GM19035 (cell line): Measurements from ENCODE around the gene RAB39B.
"Not testable (repeated sequence)": the region's sequence is repeated elsewhere in the genome, so short reads cannot be mapped to it uniquely, and the experiment has no call there.

Source experiments
- ATAC-seq: cut with Tn5 transposase; IDR thresholded peaks from one replicate; pipeline ENCODE4 v1.9.1; 2021; ENCODE audit not compliant: unreplicated experiment

RAB39B gene, protein sequence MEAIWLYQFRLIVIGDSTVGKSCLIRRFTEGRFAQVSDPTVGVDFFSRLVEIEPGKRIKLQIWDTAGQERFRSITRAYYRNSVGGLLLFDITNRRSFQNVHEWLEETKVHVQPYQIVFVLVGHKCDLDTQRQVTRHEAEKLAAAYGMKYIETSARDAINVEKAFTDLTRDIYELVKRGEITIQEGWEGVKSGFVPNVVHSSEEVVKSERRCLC

DNA sequence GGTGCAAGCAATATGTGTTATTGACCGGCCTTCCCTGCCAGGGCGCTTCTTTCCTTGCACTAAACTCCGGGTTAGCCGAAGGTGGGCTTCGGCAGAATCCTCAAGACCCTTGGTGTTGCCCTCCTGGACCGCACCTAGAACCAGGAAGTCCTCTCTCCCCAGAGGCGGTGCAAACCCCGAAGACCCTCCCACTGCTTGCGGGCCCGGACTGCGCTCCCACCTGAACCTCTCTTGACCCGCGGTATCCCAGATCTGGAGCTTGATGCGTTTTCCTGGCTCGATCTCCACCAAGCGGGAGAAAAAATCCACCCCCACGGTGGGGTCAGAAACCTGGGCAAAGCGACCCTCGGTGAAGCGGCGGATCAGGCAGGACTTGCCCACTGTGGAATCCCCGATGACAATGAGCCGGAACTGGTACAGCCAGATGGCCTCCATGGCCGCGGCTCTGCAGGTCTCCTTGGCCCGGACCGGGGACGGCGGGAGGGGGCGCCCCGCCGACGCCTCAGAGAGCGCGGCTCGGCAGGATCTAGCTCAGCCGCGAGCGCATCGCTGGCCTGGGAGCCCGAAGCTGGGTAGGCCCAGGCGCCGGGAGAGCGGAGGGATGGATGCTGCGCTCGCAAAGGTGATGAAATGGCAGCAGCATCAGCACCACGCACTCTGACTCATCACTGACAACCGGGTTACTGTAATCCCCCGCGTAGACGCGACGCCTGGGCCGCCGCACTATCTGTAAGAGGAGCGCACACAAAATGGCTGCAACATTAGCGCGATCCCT, at the start of gene RAB39B:
Gene RAB39B (minus strand): TSS at position 638 of the 775 bp plus-strand sequence. CDS start 203 bp downstream, at position 435.
- peak; percentile 94 for ATAC-seq

DNA sequence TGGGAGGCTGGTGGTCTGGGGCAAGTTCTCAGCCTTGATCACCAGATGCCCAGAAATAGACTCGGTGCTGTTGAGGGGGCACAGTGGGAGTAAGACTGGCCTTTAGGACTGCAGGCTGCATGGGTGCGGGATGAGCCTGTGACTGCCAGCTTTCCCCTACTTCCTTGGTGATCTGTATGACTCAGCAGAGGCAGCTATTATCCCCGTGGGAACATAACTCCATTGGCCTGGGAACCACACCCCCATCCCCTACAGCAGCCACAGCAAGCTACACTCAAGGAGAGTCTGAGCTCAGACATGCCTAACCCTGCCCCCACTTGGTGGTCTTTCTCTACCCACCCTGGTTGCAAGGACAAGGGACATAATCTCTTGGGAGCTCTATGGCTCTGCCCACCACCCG, 49.5 kb upstream of the RAB39B start:
- ATAC-seq: no peak

DNA sequence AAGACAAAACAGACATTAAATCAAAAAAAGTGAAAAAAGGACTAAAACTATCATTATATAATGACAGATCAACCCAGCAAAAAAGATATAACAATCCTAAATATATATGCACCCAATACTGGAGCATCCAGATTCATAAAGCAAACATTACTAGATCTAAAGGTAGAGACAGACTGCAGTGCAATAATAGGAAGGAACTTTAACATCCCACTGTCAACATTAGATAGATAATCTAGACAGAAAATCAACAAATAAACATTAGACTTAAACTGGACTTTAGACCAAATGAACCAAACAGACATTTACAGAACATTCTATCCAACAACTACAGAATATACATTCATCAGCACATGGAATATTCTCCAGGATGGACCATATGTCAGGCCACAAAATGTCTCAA, 29.5 kb upstream of the RAB39B start:
- no peak for ATAC-seq

DNA sequence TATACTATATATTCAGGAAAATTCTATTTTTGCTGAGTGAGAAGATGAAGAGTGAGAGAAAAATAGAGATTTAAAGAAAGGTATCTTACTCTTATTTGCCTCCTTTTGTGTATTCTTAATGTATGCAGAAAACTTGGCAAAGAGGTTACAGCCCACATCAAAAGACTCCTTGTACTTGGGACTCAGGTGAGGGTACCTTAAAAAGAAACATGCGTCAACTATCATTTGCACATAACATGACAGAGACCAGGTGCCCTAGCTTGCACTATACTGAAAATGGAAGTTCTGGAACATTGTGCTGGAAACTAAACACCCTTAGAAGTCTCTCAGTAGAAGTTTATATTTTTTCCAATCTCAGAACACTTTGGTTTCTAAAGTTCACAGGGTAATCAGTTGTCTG, 15.6 kb upstream of the RAB39B start:
- ATAC-seq: no peak

DNA sequence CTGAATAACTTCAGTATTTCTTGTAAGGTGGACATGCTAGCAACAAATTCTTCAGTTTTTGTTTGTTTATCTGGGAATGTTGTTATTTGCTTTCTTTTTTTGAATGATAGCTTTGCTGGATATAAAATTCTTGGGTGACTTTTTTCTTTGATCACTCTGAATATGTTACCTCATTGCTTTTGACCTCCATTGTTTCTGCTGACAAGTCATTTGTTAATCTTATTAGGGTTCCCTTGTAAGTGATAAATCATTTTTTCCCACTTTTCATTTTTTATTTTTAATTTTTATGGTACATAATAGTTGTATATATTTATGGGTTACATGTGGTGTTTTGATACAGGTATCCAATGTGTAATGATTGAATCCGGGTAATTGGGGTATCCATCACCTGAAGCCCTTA, 6.7 kb upstream of the RAB39B start:
- no peak for ATAC-seq

DNA sequence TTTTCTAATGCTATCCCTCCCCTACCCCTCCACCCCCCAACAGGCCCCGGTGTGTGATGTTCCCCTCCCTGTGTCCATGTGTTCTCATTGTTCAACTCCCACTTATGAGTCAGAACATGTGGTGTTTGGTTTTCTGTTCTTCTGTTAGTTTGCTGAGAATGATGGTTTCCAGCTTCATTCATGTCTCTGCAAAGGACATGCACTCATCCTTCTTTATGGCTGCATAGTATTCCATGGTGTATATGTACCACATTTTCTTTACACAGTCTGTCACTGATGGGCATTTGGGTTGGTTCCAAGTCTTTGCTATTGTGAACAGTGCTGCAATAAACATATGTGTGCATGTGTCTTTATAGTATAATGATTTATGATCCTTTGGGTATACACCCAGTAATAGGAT, 3.7 kb upstream of the RAB39B start:
- ATAC-seq: not testable (repeated sequence)

DNA sequence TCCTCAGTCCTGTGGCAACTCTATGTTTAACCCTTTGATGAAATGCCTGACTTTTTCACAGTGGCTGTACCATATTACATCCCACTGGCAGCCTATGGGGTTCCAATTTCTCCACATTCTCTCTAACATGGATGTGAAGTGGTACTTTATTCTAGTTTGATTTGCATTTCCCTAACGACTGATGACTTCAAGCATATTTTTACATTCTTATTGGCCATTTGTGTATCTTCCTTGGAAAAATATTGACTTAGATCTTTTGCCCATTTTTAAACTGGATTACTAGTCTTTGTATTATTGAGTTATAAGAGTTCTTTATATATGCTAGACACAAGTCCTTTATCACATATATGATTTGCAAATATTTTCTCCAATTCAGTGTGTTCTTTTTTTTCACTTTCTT, 2.1 kb upstream of the RAB39B start:
- no peak for ATAC-seq

DNA sequence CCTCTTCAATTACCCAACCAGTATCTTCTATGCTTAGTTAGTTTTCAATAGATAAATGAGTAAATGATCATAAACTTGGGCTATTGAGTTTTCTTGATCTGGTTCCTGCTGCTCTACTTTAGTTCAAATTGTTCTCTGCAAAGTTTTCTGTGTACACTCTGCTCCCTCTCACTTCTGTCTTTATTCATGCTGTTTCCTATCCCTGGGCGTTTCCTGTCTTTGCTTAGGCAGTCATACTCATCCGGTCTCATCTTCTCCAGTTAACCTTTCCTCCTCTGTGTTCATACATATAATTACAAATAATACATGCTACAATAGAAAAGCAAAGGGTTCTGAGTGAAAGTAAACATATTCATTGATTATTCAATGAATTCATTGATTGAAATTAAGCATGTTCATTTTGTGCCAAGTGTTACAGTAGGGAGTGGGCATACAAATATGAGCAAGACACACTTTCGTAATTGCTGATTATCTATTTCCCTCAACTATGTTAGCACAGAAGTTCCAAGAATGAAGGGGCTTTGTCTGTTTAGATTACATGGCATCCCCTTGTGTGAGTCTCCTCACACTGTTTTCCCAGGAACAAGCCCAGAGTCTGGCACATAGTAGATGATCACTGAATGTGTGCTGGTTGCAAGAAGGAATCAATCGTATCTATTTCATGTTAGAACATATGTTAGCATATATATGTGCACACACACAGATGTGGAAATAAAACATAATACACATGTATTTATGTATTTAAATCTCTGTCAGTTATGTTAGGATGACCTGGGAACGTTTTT, 1.1 kb downstream of the RAB39B start:
- ATAC-seq: peak; percentile 11

DNA sequence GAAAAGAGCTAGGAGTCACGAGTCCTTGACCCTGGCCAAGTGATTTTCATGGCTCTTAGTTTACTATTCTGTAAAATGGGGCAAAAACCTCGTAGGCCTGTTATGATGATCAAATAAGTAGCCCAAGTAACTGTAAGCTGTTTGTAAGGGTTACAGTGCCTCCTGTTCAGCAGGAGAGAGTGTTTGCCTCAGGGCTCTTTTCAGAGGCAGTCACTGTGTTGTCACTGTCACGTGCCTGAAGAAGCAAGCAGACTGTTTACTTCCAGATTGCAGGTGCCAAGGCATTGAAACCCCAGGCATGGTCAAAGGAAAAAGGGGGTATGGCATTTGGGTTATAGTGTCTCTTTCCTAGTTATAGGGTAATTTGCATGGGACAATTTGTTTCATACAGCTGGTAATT, 4.5 kb downstream of the RAB39B start:
- no peak for ATAC-seq

DNA sequence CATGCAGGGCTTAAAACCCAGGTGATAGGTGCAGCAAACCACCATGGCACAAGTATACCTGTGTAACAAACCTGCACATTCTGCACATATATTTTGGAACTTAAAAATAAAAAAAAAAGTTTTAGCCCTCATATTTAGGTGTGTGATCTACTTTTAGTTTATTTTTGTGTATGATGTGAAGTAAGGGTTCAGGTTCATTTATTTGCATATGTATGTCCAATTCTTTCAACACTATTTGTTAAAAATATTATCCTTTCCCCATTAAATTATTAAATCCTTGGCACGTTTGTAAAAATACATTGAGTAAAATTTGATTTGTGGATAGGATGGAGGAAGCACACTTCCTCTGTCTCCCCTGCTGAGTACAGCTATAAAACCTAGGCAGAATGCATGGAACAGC, 12.9 kb downstream of the RAB39B start:
- ATAC-seq: no peak

DNA sequence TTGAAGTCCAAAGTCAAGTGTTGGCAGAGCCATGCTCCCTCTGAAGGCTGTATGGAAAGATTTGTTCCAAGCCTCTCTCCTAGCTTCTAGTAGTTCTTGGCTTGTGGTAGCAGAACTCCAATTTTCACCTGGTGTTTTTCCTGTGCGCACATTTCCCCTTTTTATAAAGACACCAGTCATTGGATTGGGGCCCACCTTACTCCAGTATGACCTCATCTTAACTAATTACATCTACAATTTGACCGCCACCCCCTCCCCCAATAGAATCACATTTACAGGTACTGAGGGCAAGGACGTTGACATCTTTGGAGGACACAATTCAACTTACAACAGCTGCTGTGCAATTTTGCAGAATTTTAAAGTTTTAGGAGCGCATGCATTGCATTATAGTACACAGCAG, 16.8 kb downstream of the RAB39B start:
- ATAC-seq: no peak

DNA sequence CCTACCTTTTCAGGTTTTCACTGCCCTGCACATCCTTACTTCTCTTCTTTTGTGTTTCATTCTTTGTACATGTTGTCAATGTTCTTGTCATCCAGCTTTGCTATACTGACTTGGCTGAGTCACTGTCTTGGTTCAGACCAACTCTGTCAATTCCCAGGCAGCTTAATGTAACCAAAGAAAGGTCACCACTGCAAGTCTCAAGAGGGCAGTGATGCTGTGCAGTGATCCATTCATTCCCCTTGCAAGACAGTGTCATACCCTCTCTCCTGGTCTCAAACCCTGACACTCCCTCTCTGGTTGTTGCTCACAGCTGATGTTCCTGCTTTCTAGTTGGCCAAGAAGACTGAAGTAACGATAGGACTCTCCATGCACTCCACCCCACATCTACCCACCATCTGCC, 17.5 kb downstream of the RAB39B start:
- no peak for ATAC-seq

DNA sequence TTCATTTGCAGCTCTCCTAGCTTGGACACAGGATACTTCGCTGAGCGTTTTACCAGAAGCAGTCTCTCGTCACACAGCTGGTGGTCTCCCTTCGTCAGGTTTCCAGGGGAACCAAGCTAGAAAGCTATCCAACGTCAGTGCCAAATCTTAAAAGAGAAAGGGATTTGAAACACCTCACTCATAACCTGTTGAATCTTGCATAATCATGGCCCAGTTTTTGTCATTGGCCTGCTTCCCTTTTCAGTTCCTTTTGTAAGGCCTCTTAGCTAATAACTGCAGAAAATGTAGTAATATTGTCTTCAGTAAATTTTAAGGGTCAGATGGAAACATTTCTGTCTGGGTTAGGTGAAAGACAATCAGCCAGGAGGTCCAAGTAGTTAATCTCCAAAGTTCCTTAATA, 22.0 kb downstream of the RAB39B start:
- no peak for ATAC-seq

DNA sequence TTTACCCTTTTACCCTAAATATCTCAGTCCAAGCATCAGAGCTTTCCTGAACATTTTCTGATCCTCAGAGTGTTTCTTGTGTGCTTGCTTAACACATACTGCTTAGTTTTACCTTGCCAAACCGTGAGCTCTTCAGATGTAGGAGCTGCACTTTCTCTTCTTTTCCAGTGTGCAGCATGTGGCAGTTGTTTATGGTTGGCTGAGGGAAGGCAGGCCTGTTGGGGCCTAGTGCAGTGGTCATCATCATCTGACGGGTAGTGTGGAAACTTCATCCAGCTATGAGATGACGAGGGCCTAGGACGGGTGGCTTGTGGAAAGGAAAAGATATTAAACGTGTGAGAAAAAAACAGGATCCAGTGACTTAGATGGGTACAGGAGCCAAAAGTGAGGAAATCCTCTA, 26.6 kb downstream of the RAB39B start:
- no peak for ATAC-seq

DNA sequence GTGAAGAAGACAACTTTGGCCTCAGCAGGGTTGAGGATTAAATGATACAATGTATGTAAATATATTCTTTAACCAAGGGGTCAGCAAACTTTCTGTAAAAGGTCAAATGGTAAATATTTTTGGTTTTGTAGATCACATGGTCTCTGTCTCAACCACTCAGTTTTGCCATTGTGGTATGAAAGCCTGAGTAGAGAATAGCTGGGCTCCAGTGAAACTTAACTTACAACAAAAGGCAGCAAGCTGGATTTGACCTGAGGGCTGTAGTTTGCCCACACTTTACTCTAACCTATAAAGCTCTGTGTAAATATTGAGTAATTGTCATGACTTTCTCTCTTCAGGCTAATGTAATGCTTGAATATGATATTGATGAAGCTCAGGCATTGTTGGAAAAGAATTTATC, 28.4 kb downstream of the RAB39B start:
- ATAC-seq: no peak

DNA sequence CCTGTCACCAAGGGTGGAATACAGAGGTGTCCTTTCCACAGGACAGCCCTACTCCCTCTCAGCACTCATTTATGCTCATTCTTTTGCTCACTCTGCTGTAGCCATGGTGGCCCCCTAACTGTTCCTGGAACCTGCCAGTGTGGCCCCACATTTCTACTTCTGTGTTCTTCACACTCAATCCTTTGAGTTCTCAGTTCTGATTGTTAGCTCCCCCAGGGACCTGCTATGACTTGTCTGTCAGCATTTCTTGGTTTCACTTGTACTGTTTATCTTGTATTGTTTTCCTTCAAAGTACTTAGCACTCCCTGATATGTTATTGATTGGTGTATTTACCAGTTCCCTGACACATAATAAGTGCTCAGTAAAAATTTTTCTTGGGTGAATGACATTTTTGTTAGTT, 33.1 kb downstream of the RAB39B start:
- ATAC-seq: peak; percentile 84

DNA sequence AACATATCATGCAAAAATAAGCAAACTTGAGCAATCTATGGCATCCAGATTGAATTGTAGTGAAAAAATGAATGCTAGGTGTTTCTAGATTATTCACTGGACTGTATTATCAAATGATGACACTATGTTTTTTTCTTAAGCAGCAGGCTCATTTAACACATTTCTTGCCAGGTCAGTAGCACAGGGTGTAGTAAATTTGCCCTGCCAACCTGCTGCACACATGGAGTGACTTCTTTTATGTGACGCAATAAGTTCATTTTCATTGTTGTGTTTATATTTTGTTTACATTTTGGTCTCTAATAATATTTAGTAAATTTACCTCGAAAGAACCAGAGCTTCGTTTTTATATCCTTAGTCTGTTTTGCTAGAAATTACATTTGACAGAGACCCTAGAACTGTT, 38.5 kb downstream of the RAB39B start:
- ATAC-seq: no peak

DNA sequence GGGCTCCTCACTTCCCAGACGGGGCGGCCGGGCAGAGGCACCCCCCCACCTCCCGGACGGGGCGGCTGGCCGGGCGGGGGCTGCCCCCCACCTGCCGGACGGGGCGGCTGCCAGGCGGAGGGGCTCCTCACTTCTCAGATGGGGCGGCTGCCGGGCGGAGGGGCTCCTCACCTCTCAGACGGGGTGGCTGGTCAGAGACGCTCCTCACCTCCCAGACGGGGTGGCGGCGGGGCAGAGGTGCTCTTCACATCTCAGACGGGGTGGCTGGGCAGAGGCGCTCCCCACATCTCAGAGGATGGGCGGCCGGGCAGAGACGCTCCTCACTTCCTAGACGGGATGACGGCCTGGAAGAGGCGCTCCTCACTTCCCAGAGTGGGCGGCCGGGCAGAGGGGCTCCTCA, 40.5 kb downstream of the RAB39B start:
- ATAC-seq: not testable (repeated sequence)

DNA sequence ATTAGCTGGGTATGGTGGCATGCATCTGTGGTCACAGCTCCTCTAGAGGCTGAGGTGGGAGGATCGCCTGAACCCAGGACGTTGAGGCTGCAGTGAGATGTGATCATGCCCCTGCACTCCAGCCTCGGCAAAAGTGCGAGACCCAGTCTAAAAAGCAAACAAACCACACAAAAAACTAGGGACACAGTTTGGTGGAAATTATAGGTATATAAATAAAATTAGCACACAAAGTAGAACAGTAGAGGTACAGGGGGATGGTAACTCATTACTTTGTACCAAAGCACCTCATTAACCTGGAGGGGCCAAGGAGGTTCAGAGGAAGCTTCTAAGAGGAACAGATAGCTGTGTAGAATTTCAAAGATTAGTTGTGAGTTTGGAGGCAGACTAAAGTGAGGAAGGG, 42.9 kb downstream of the RAB39B start:
- ATAC-seq: no peak

DNA sequence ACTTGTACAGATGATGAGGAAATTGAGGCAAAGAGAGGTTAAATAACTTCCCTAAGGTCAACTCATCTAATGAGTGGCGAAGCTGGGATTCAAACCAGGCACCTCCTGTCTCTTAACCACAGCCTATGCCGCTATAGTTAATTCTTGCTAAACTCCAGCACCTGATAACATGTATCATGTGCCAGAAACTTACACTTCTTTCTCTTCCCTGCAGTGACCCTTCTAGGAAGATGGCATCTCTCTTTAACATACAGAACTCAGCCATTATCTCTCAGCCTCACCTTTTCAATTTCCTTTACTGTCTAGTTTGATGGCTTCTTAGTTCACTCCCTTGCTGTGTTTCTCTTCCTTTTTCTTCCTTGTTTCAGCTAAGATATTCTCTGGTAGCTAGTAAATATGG, 45.5 kb downstream of the RAB39B start:
- ATAC-seq: no peak

DNA sequence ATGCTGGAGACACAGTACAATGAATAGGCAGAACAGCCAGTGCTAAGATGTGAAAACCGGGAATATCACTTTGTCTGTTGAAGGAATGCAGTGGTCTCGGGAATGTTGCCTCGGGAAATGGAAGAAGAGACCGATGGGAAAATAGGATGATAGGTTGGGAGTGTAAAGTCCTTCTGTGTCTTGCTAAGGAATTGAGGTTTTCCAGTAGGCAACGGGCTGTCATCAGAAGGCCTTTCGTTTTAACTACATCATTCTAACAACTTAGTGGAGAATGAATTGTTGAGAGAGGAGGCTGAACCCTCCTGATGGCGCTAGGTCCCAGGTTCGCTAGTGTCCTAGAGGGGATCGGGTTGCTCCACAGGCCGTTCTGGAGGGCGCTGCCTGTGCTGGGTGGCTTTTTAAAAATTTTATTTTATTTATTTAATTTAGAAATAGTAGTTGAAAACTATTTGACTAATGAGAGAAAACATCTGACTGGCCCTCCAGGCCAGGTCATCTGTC, 47.3 kb downstream of the RAB39B start:
- ATAC-seq: no peak
